GOT3 (cell line): Measurements from ENCODE around the gene SAG.

Experiments
- DNase-seq: peaks from one replicate; lab custom pipeline; 2025; ENCODE audit warnings: mixed read lengths; lab: John Stamatoyannopoulos, UW

The SAG gene

GRCh38 chr2:233288663-233289062 lies 19.0 kb upstream of the SAG start:
- DNase-seq = no peak

DNA sequence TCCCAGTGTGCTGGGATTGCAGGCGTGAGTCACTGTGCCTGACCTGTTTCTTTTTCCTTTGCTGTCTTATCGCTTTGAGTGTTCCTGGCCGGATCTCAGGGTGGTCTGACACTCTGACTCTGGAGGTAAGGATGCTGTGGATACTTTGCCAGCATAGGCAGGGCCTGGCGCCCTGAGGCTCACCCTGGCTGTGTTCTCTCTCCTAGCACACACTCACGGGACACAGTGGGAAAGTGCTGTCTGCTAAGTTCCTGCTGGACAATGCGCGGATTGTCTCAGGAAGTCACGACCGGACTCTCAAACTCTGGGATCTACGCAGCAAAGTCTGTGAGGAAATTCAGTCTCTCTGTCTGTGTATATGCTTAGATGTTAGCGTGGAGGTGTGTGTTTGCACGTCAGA lies 18.0 kb upstream of the SAG start:
- DNase-seq = no peak

- DNase-seq = no peak
Observed at GRCh38 chr2:233290051-233290845, 17.4 kb upstream of the SAG start.

- DNase-seq = no peak
Observed at GRCh38 chr2:233295891-233296290, 11.7 kb upstream of the SAG start.

DNA sequence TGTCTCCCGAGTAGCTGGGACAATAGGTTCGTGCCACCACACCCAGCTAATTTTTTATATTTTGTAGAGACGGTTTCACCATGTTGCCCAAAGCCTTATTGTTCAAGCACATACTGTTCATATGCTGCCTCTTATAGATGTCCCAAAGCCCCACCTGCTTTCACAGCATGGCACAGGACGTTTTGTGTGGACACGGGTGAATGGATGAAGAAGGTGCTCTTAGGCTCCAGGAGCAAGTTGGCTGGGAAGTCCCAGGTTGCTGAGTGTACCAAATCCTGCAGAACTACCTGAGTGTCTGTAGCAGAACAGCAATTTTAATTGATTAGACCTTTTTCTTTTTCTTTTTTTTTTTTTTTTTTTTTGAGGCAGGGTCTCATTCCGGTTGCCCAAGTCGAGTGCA lies 10.5 kb upstream of the SAG start:
- no peak for DNase-seq

- DNase-seq = no peak
Observed at GRCh38 chr2:233300401-233300800, 7.2 kb upstream of the SAG start.

GRCh38 chr2:233301248-233301647 lies 6.4 kb upstream of the SAG start:
- no peak for DNase-seq

GRCh38 chr2:233301811-233302210 lies 5.8 kb upstream of the SAG start:
- no peak for DNase-seq

GRCh38 chr2:233303252-233303651 lies 4.4 kb upstream of the SAG start:
- no peak for DNase-seq

DNA sequence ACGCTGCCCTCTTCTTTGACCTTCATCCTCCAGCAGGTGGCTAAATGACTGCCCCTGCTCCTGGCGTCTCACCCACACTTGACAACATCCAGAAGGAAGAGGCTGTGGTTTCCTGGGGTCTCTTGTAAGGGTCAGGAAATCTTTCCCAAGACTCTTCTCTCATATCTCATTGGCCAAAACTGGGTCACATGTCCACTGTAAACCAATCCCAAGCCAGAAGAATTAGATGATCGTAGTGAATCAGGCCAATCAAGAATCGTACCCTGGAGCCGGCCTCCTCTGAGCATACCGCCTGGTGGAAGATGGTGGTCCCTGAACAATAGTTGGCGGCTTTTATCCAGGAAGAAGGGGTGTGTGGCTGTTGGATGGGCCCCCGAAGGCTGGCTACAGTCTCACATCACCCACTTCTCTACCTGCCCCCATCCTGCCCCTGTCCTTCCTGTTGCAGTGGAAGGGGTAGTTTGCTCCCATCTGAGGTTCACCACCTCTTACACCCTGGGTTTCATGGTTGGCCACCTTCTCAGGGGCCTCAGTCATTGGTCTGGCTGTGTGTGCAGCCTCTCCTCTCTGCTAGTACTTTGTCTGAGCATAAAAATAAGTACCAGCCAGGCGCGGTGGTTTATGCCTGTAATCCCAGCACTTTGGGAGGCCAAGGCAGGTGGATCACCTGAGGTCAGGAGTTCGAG lies 3.8 kb downstream of the SAG start:
- DNase-seq = no peak

DNA sequence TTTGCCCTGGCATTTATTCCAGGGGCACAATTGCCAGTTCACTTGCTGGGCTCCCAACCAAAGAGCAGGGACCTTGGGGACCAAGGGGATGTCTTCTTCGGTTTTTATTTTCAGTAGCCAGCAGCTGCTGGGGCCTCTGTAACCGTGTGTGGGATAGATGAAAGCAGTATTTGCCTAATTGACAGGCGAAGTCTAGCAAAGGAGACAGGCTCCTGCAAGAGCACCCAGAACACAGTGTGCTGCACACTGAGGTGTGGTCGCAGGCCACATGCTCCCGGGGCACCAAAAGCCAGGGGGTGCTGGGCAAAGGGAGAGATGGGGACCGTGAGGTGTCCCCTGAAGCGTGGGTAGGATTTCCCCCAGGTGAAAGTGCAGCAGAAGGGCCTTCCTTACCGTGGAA lies 5.3 kb downstream of the SAG start:
- no peak for DNase-seq

GRCh38 chr2:233314180-233314925 lies 6.7 kb downstream of the SAG start:
- no peak for DNase-seq

DNA sequence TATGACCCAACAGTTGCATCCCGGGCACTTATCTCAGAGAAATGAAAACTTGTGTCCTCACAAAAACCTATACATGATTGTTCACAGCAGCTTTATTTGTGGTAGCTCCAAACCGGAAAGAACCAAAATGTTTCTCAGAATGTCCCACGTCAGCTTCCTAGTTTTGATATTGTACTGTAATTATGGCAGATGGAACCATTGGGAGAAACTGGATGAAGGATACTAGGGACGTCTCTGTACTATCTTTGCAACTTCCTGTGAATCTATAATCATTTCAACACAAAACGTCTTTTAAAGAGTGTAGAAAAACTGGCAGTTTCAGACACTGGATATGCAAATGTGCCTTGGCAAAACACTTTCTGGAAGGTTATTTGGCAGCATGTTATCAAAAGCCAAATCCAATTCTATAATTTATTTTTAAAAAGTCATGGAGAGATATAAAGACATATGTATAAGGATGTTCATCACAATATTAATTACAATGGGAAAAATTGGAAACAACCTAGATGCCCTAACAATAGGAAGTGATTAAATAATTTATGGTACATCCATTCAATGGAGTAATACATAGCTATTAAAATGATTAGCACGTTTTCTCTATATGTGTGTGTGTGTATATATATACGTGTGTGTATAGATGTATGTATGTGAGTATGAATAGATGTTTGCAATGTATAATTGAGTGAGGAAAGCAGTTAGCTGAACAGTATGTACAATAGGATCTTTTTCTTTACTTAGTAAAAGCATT lies 9.8 kb downstream of the SAG start:
- DNase-seq = no peak

- DNase-seq = no peak
Observed at GRCh38 chr2:233319256-233319655, 11.6 kb downstream of the SAG start.

GRCh38 chr2:233320470-233320869 lies 12.9 kb downstream of the SAG start:
- DNase-seq = no peak

- no peak for DNase-seq
Observed at GRCh38 chr2:233321166-233321565, 13.6 kb downstream of the SAG start.

- no peak for DNase-seq
Observed at GRCh38 chr2:233323851-233324250, 16.2 kb downstream of the SAG start.

DNA sequence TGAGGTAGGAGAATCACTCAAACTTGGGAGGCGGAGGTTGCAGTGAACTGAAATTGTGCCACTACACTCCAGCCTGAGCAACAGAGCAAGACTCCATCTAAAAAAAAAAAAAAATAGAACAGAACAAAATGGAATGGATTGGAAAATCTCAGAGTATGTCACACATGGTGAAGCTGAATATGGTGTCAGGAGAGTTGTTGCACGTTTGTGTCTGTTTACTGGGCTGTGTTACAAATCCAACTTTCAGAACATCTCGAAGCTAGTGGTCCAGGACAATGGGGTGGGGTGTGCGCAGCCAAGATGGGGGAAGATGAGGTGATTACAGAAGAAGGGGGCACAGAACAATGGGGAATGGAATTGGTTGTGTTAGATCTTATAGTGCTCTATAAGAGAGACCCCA lies 17.6 kb downstream of the SAG start:
- no peak for DNase-seq

DNA sequence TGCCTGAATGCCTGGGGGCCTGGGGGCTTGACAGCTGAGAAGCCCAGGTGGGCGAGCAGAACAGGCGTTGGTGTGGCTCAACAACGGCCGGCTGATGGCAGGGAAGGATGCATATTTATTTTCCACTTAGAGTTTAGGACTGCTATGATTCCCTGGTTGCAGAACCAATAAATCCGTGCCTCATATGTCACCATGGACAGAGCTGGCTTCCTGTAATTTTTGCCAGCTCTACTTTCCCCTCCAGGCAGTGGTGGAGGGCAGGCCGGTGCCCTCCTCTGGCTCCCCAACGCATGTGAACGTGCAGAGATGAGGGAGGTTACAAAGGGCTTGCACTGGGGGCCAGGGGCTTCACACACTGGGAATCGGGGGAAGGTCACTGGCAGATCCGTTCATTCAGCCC lies 18.2 kb downstream of the SAG start:
- no peak for DNase-seq

DNA sequence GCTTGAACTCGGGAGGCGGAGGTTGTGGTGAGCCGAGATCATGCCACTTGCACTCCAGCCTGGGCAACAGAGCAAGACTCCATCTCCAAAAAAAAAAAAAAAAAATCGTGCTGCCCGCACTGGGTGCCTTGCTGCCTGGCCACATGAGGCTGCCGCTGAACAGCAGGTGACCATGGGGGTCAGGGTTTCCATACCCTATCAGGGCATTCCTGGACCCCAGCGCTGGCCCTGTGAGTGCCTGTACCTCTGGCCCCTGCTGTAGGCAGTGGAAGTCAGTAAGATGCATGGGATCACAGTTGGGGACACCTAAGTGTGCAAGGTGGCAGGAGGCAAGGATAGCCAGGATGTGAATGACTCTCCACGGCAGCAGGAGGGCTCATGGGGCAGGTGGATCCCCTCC lies 18.9 kb downstream of the SAG start:
- DNase-seq = no peak

DNA sequence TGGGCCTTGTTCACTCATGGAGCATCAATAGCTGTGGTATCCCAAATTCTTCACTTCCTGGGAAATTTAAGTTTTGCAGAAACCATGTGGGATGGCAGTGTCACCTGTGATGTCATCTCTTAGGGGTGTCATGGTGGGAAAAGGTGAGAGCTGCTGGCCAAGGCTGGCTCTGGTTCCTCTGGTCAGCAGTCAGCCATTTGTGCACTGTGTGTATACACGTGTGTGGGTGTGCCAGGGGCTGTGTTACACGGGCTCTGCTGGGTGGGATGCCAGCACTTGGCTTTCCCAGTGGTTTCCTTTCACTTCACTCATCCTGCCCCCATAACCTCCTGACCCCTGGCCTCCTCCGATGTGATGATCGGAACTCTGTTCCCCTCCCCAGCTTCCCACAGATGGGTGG lies 21.3 kb downstream of the SAG start:
- no peak for DNase-seq

- no peak for DNase-seq
Observed at GRCh38 chr2:233329489-233330135, 22.0 kb downstream of the SAG start.
